Transverse colon (tissue), 4 donors: ENCODE results near the gene CIDEA.

Experiments used
- CTCF ChIP-seq, 5 experiments: fragments of 200-600 bp in 3 of 5; fragments of 450-650 bp in 2 of 5; sonication (generic) in 3 of 5; IDR thresholded peaks; 1 replicate in 2 of 5; 2 replicates in 3 of 5; pipeline ENCODE4 v1.5.1; 2016 to 2017; ENCODE audit warnings: antibody characterized with exemption in 5 of 5, inconsistent platforms in 3 of 5, mild to moderate bottlenecking in 2 of 5, moderate library complexity in 1 of 5
- EP300 ChIP-seq: sonication (generic); formaldehyde crosslinking; IDR thresholded peaks from one replicate; pipeline ENCODE4 v1.6.1; 2017; ENCODE audit warnings: antibody characterized with exemption, low read depth
- POLR2A ChIP-seq: fragments of 450-650 bp; IDR thresholded peaks from one replicate; pipeline ENCODE4 v1.6.1; 2016; ENCODE audit warnings: antibody characterized with exemption, mild to moderate bottlenecking, moderate library complexity
- POLR2AphosphoS5 ChIP-seq, 3 donors: sonication (generic); formaldehyde crosslinking; IDR thresholded peaks; one replicate each; pipeline ENCODE4 v1.6.1; 2016; ENCODE audit warnings: antibody characterized with exemption in 3 of 3

DNA sequence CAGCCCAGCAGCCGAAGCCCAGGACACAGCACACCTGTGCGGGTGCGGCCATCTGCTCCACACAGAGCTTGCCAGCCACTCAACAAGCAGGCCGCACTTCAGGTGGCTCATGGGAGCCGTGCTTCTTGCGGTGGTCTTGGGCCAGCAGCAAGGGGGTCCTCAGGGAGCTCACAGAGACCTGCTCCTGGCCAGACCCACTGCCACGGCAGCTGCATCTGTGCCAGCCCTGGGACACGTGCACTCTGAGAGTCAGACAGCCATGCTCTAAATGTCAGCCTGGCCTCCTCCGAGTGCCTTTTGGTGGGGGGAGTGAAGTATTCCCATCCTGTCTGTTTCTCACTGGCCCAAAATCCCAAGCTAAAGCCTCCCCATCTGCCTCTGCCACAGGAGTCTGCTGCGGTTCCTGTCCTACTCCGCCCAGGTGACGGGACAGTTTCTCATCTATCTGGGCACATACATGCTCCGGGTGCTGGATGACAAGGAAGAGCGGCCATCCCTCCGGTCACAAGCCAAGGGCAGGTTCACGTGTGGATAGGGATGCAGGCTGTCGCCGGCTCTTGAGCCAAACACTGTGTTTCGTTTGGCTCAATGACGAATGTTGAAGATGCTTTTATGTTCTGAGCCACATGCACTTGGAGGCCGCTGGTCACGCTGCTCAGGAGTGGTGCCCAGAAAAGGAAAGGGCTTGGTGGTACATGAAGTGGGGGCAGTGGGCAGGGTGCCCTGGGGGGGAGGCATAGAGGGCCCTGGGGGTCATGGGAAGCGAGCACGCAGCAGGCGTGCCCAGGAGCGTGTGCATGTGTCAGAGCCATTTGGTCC lies 22.8 kb downstream of the CIDEA start:
- no peak for TF ChIP-seq CTCF (IDR thresholded peaks at IDR 0.05)
- TF ChIP-seq POLR2A, result no peak
- no peak for TF ChIP-seq POLR2AphosphoS5 (IDR thresholded peaks at IDR 0.05)
- no peak for TF ChIP-seq EP300
